HG03558 (cell line): ENCODE data around the gene TAP2.
"Not testable (repeated sequence)": the region's sequence is repeated elsewhere in the genome, so short reads cannot be mapped to it uniquely, and the experiment has no call there.

Experiments
- ATAC-seq: cut with Tn5 transposase; IDR thresholded peaks from one replicate; pipeline ENCODE4 v1.9.1; 2021; ENCODE audit warnings: moderate number of reproducible peaks; ENCODE audit not compliant: unreplicated experiment; ENCODE audit errors: extremely low read depth

Gene TAP2

DNA sequence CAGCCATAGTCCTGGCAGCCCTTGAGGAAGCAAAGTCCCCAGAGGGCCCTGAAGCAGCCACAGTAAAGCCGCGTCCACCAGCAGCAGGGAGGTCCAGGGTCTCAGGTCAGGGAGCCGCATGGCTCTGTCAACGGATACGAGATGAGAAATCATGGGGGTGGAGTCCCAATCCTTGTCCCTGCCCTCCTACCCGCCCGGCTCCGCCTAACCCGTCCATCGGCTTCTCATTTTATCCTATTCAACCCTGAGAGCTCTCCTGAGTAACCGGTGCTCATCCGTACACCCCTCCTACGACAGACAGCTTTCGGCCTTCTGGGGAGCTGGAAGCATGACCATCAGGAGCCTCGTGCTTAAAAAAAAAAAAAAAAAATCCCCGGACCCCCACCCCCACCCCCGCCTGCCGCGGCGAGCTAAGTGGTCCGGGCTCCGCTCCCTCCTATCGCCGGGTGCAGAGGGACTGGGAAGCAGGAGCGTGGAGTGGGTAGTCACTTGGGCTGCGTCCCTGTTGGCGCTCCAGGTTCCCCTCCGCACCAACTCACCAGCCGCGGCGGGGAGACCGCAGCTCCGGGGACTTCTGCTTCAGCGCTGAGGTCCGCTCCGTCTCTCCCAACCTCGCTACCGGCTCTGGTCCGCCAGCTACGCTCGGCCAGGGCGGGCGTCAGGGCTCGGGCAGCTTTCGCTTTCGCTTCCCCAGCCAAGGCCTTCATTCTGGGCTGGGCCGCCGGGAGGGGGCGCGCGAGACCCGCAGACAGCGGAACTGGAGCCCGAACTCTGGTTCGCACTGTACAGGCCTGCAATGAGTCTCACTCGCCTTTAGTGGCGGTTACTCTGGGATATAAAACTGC, at the start of gene TAP2:
TSS of gene TAP2 (minus strand) at position 626 of the 845 bp plus-strand sequence. CDS start at position 120, 506 bp downstream.
- ATAC-seq = peak; percentile 34

DNA sequence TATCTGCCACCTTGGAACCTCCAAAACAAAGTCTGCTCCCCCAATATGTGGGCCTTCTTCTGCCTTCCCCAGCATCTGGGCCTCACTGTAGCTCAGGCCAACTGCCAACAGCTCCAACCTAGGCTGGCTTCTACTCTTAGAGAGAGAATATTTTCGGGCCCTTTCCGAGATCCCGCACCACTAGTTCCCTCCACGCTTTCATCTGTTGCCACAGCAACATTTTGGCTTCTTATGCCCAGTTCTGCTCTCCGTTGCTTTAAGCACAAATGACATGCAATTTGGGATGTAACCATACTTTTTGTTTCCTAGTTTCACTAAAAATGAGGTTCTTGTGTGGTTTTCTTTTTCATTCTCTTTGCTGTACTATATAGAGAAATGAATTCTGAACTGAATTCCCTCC, 49.1 kb upstream of the TAP2 start:
- no peak for ATAC-seq

- no peak for ATAC-seq
These were observed 48.3 kb upstream of the TAP2 start for GRCh38 chr6:32886681-32887383.

DNA sequence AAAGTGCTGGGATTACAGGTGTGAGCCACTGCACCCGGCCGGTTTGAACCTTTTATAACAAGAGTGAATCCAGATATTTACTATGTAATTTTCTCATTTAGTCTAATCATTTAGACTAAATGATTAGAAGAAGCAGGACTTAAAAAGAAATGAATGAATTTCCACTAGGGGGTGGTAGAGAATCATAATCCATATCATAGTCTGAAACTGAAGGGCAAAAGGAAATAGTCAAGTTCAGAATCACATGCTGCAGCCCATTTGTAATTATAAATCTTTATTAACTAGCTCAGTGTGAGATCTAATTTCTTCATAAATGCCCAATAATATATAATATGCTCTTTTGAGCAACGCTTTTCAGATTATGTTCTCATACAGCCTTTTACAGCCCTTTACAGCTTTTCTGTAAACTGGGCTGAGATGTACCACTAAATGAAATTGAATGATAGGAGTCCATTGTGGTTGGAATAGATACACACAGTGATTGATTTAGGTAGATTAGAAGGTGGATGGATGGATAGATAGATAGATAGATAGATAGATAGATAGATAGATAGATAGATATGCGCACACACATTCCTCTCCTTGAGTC, 47.3 kb upstream of the TAP2 start:
- no peak for ATAC-seq

DNA sequence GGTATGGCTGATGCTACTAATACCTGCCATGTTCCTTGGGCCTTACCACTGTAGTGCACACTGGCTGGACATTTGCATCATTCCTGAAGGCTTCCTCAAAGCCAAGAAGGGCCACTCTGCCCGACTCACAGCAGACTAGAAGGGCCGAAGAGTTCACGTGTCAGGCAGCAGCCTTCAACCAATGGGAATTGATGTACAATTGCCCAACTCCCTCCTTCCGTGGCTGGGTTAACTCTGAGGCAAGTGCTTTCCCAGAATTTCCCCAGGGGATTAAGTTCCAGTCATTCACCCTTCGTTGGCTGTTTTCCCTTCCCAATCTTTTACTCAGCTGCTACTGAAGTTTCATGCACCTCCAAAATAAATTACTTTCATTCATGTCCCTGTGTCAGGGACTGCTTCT, 45.2 kb upstream of the TAP2 start:
- ATAC-seq = no peak

- ATAC-seq = no peak
These were observed 44.3 kb upstream of the TAP2 start for GRCh38 chr6:32882879-32883250.

DNA sequence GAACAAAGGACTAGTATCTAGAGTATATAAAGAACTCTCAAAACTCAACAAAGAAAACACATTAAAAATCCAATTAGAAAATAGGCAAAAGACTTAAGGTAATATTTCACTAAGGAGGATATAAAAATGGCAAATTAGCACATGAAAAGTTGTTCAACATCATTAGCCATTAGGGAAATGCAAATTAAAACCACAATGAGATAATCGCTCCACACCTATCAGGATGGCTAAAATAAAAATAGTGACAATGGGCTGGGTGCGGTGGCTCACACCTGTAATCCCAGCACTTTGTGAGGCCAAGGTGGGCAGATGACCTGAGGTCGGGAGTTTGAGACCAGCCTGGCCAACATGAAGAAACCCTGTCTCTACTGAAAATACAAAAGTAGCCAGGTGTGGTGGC, 42.4 kb upstream of the TAP2 start:
- ATAC-seq = not testable (repeated sequence)

- ATAC-seq = no peak
These were observed 41.2 kb upstream of the TAP2 start for GRCh38 chr6:32879691-32880090.

- ATAC-seq = no peak
These were observed 38.1 kb upstream of the TAP2 start for GRCh38 chr6:32876603-32877002.

DNA sequence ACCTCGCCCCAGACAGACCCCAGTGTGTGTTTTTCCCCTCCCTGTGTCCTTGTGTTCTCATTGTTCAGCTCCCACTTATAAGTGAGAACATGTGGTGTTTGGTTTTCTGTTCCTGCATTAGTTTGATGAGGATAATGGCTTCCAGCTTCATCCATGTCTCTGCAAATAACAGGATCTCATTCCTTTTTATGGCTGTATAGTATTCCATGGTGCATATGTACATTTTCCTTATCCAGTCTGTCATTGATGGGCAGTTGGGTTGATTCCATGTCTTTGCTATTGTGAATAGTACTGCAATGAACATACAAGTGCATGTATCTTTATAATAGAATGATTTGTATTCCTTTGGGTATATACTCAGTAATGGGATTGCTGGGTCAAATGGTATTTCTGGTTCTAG, 35.4 kb upstream of the TAP2 start:
- not testable (repeated sequence) for ATAC-seq

- no peak for ATAC-seq
These were observed 29.8 kb upstream of the TAP2 start for GRCh38 chr6:32868257-32868788.

- ATAC-seq = no peak
These were observed 29.2 kb upstream of the TAP2 start for GRCh38 chr6:32867554-32868256.

GRCh38 chr6:32867022-32867477, 28.5 kb upstream of the TAP2 start:
- no peak for ATAC-seq

GRCh38 chr6:32865724-32866443, 27.3 kb upstream of the TAP2 start:
- no peak for ATAC-seq

- ATAC-seq = no peak
These were observed 24.2 kb upstream of the TAP2 start for GRCh38 chr6:32862725-32863124.

- no peak for ATAC-seq
These were observed 22.1 kb upstream of the TAP2 start for GRCh38 chr6:32860674-32861073.

- ATAC-seq = no peak
These were observed 19.7 kb upstream of the TAP2 start for GRCh38 chr6:32858194-32858593.

- ATAC-seq = no peak
These were observed 18.8 kb upstream of the TAP2 start for GRCh38 chr6:32857156-32857891.
